A549 (cell line): ENCODE results near the gene TMSB15C. TPM values are rescaled to one million over a fixed set of nuclear protein-coding genes. Genes with fewer than 3 reads are reported as not detected.
"Not testable (repeated sequence)": the region's sequence is repeated elsewhere in the genome, so short reads cannot be mapped to it uniquely, and the experiment has no call there.

ENCODE experiments used
- ATAC-seq, 2 experiments: fragments of 200-7000 bp in 1 of 2; fragments of >200 bp in 1 of 2; cut with Nextera tagmentation in 1 of 2; cut with Tn5 transposase in 1 of 2; 3 replicates each; pipeline versions ENCODE4 v1.8.0 to v1.9.1; 2018 to 2020; ENCODE audit warnings: mild to moderate bottlenecking in 1 of 2, moderate library complexity in 1 of 2
- CTCF ChIA-PET: fragments of 300-600 bp; sonication (Branson Sonifier 250); formaldehyde crosslinking; extraction: SDS; loops from one replicate; lab custom pipeline; 2021; ENCODE audit warnings: antibody characterized with exemption, inconsistent platforms; lab: Yijun Ruan, JAX
- POLR2A ChIA-PET: fragments of 350-600 bp; formaldehyde crosslinking; extraction: SDS; loops from one replicate; lab custom pipeline; 2021; ENCODE audit warnings: antibody characterized with exemption, inconsistent platforms; lab: Yijun Ruan, JAX
- DNase-seq, 2 experiments: peaks; one replicate each; pipeline versions ENCODE4 v3.0.0 to v3.0.0-alpha.2; 2011 to 2016; ENCODE audit warnings: low read depth in 1 of 2, low spot score in 1 of 2
- FAIRE-seq: peaks from 2 replicates; lab custom pipeline; 2011; peaks lifted over from hg19 to GRCh38; lab: Jason Lieb, UNC
- H3K27ac ChIP-seq, 2 experiments: fragments of >200 bp; sonication (Bioruptor Twin); formaldehyde crosslinking; 3 replicates each; pipeline ENCODE4 v1.5.1; 2016 to 2017
- H3K4me1 ChIP-seq: fragments of >200 bp; sonication (Bioruptor Twin); formaldehyde crosslinking; 3 replicates; pipeline ENCODE4 v1.6.1; 2016
- H3K4me2 ChIP-seq: fragments of >200 bp; sonication (Bioruptor Twin); formaldehyde crosslinking; 3 replicates; pipeline ENCODE4 v1.6.1; 2016
- H3K4me3 ChIP-seq: fragments of >200 bp; sonication (Bioruptor Twin); formaldehyde crosslinking; 3 replicates; pipeline ENCODE4 v1.5.1; 2016
- H3K9me3 ChIP-seq: fragments of >200 bp; sonication (Bioruptor Twin); formaldehyde crosslinking; 3 replicates; pipeline ENCODE4 v1.6.1; 2016
- ATOH8 ChIP-seq: fragments of 250-450 bp; sonication (Bioruptor Pico); IDR thresholded peaks from 2 replicates; pipeline ENCODE4 v1.5.0; 2020; ENCODE audit warnings: low read depth, mild to moderate bottlenecking, moderate library complexity
- E2F6 ChIP-seq: IDR thresholded peaks from 2 replicates; pipeline ENCODE4 v1.6.1; 2012; ENCODE audit warnings: low read depth, borderline replicate concordance
- EHMT2 ChIP-seq: fragments of 200-600 bp; sonication (generic); IDR thresholded peaks from 2 replicates; pipeline ENCODE4 v1.6.1; 2016; ENCODE audit warnings: antibody characterized with exemption, low read depth, mild to moderate bottlenecking, moderate library complexity
- HOXB13 ChIP-seq: fragments of 250-450 bp; sonication (Bioruptor Pico); IDR thresholded peaks from 2 replicates; pipeline ENCODE4 v1.5.0; 2020; ENCODE audit warnings: low read depth, mild to moderate bottlenecking, moderate library complexity
- MYC ChIP-seq: IDR thresholded peaks from 2 replicates; pipeline ENCODE4 v1.6.1; 2012; ENCODE audit warnings: mild to moderate bottlenecking, inconsistent platforms, low read length, improper control_type of control experiment, borderline replicate concordance
- NFE2L2 ChIP-seq: fragments of 150-350 bp; conservative IDR thresholded peaks from 2 replicates; pipeline ENCODE4 v1.6.1; 2014; ENCODE audit warnings: low read length
- NR3C1 ChIP-seq: fragments of >200 bp; sonication (Bioruptor Twin); formaldehyde crosslinking; IDR thresholded peaks from 3 replicates; pipeline ENCODE4 v1.6.1; 2017
- ZC3H11A ChIP-seq: fragments of 450-650 bp; IDR thresholded peaks from 2 replicates; pipeline ENCODE4 v1.6.1; 2014; ENCODE audit warnings: antibody characterized with exemption, mild to moderate bottlenecking
- WGBS: methylation state at CpG from one replicate; pipeline ENCODE4 v1.1.6; 2017; ENCODE audit errors: missing lambda C conversion rate; 5-methylcytosine and 5-hydroxymethylcytosine counted together
- polyA plus RNA-seq, 4 experiments: library from polyadenylated mRNA; depleted of rRNA in 3 of 4; stranded (reverse); fragments of >200 nt; fragmentation: RNase III in 1 of 4; extraction: RNeasy Plus Mini Kit Qiagen cat#74134 plus additional on column Dnase treatment in 1 of 4; gene quantifications; 2 replicates in 3 of 4; 3 replicates in 1 of 4; pipeline ENCODE4 v1.2.3, GENCODE V29; 2011 to 2017
- TF ChIP-seq, protein P1 (sequence below): IDR thresholded peaks from 2 replicates; pipeline ENCODE4 v1.6.1; 2012

Gene TMSB15C
- polyA plus RNA-seq, 2 of the 4 experiments (the other 2 are of a cell fraction), result 0.79 to 1.1 TPM

DNA sequence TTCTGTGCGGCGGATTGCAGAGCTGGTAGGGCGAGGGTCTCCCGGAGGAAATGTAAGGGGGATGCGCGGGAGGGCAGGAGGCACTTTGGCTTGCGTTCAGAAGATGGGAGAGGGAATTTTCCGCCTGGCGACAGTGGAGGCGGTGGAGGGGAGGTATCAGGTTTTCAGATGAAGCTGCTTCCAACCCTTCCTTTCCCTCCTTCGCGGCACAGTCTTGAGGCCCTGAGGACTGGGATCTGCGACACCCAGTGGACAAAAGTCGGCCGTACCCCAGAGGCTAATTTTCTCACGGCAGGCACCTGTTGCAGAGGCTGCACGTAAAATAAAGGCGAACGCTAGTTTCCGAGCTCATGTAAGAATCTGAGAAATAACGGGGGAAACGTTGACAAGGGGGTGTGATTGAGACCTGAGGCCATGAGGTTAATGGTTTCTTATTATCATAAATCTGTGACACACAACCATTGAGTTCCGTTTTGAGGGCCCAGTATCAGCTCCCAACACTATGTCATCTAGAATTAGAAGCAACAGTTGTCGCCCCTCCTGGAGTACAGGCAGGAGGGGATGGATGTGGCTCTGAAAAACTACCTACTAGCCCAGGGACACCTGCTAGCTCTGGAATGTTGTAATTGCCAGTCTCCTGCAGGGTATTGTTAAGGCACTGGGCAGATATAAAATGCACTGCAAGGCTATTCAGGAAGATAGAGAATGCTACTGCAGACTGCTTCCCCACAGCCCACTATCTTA lies 37.4 kb upstream of the TMSB15C start (continued):
- TF ChIP-seq E2F6 (peak; percentile 52; the same call in 1 of the 2 replicates), NR3C1 (no peak), ZC3H11A (no peak), NFE2L2 (no peak)

GRCh38 chrX:104112326-104112951 lies 36.4 kb upstream of the TMSB15C start, which contains the start of gene ZCCHC18:
Gene ZCCHC18 (plus strand): TSS chrX:104112523. CDS start chrX:104114112, 1,589 bp downstream.
- ATAC-seq, result peak; percentile 76 to 79
- peak within 1 kb of the TSS; percentile 60 for H3K4me3 ChIP-seq

DNA sequence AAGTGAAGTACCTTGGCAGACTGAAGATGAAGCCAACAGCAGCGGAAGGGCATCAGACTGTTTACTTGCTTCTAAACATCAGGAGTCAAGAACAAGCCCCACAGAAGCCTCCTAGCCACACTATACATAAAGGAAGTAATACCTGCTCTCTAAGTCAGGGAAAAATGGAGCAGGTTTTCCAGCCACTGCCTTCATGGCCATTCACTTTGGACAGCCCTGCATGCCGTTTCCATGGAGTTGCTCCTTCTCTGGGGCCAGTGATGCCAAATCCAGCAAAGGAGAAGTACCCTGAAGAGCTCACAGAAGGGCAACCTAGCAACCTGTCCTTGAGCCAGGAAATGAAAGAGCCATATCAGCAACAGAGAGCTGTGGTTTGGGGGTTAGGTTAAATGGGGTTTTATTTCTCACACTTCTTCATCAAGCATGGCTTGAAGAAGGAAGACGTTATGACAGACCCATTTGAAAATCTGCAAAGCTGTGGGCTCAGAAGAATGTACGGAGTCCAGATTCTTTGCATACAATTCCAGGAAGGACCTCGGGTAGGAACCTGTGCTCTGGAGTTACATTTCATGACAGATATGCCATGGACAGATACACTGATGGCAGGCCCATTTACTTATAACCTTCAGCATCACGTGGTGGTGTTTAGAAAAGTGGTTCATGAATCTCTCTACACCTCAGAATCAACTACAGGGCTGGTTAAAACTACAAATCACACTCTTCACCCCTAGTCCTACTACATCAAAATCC lies 34.6 kb upstream of the TMSB15C start:
- ATAC-seq, H3K27ac ChIP-seq, H3K4me1 ChIP-seq, H3K4me3 ChIP-seq, H3K9me3 ChIP-seq, DNase-seq, POLR2A ChIA-PET, H3K4me2 ChIP-seq: not testable (repeated sequence)
- CTCF ChIA-PET, result interaction anchor here (3.1 kb wide), 1 partner anchor 12 kb away, joined by 15 read pairs; no protein-coding TSS in a partner anchor
- peak; percentile 77 for FAIRE-seq
- 28% methylated on average over 6 of the region's 6 CpGs for WGBS

More at GRCh38 chrX:104112326-104112951, 36.4 kb upstream of the TMSB15C start, which contains the start of gene ZCCHC18:
- TF ChIP-seq, protein P1, sequence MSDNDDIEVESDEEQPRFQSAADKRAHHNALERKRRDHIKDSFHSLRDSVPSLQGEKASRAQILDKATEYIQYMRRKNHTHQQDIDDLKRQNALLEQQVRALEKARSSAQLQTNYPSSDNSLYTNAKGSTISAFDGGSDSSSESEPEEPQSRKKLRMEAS, result peak; percentile 62
- TF ChIP-seq MYC, result no peak
- TF ChIP-seq, all 56 proteins: peak for 1
- WGBS, result 0% methylated on average over 4 of the region's 67 CpGs
- DNase-seq, result peak; percentile 4 to 43
- FAIRE-seq, result no peak
- Histone ChIP-seq H3K9me3 (no peaks in the 10 kb centered on the region), H3K4me2 (peak within 1 kb of the TSS; percentile 99), H3K4me1 (no peaks in the 10 kb centered on the region), H3K27ac (peak within 1 kb of the TSS; percentile 12 to 66; a peak in 4 of 6 replicates)
- CTCF ChIA-PET, result interaction anchor here (0.7 to 3.1 kb wide), 11 partner anchors 8 to 268 kb away, joined by 3 to 18 read pairs (median 6); no protein-coding TSS in a partner anchor
- POLR2A ChIA-PET, result no interaction called here

DNA sequence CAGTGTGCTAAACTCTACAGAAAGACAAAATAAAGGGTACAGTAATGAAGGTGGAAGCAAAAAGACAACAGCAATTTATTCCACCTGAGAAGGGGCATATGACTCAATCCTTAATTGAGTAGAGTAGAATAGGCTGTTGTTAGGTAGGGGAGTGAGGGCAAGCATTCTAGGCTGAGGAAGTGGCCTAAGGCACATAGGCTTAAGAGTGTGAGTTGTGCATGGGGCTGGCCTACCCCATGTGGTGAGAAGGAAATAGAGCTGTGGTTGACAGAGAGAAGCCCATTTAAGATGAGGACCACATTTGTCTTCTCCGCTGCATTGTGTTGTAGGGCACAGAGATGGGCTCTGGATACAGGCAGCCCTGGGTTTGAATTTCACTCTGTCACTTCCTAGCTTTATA lies 32.9 kb upstream of the TMSB15C start:
- POLR2A ChIA-PET, result no interaction called here
- 47% methylated on average over 1 of the region's 1 CpG for WGBS
- no peak for DNase-seq
- CTCF ChIA-PET, result interaction anchor here (0.9 to 1.4 kb wide), 2 partner anchors 27 to 264 kb away, joined by 3 to 4 read pairs; no protein-coding TSS in a partner anchor
- H3K4me3 ChIP-seq, result no peak overlapping the region
- TF ChIP-seq ATOH8 (CRISPR knock-in tag) (no peak), EHMT2 (no peak), HOXB13 (no peak)
- H3K4me1 ChIP-seq, result no peaks in the 10 kb centered on the region
- no peak overlapping the region for H3K4me2 ChIP-seq
- H3K27ac ChIP-seq, result no peak overlapping the region
- ATAC-seq, result no peak
- FAIRE-seq, result no peak
- H3K9me3 ChIP-seq, result no peaks in the 10 kb centered on the region
